PFSK-1 (cell line): ENCODE results near the gene ANKFN1.

ENCODE experiments used
- POLR2AphosphoS5 ChIP-seq: IDR thresholded peaks from 2 replicates; pipeline ENCODE4 v1.6.1; 2012; ENCODE audit warnings: low read depth, mild to moderate bottlenecking, control low read depth, low read length, moderate library complexity
- SIN3A ChIP-seq: IDR thresholded peaks from 2 replicates; pipeline ENCODE4 v1.6.1; 2012; ENCODE audit warnings: mild to moderate bottlenecking, low read length, moderate library complexity, borderline replicate concordance; ENCODE audit not compliant: insufficient read depth
- TAF1 ChIP-seq: IDR thresholded peaks from 2 replicates; pipeline ENCODE4 v1.6.1; 2012; ENCODE audit warnings: low read length, control low read depth, borderline replicate concordance; ENCODE audit not compliant: insufficient read depth

ANKFN1 gene

GRCh38 chr17:56557682-56558081, 404.4 kb downstream of the ANKFN1 start:
- TF ChIP-seq SIN3A, result no peak
- TF ChIP-seq POLR2AphosphoS5, result no peak

- TF ChIP-seq TAF1, result no peak
- TF ChIP-seq POLR2AphosphoS5, result no peak
Measured at GRCh38 chr17:56558088-56558487, 404.8 kb downstream of the ANKFN1 start.
